ENCODE data around the gene CTIF.

CTIF gene

GRCh38 chr18:48660346-48661228 is 121.8 kb downstream of the CTIF start:
- Histone ChIP-seq H3K27ac (ENCODE audit: low read length) (no peak overlapping the region), H3K9me3 (ENCODE audit: insufficient read depth, low read depth, low read length) (peaks cover 3% of the 10 kb centered on the region), H3K9ac (ENCODE audit: low read depth, low read length) (no peak overlapping the region), H3K4me3 (ENCODE audit: low read length) (no peak overlapping the region), H3K4me1 (ENCODE audit: insufficient read depth, low read length) (no peaks in the 10 kb centered on the region; the same call in 1 of the 2 replicates), H3K27me3 (ENCODE audit: insufficient read depth, low read length) (no peaks in the 10 kb centered on the region), H3K36me3 (ENCODE audit: insufficient read depth, low read depth, low read length) (peaks cover 3% of the 10 kb centered on the region; the same call in 1 of the 2 replicates)

- H3K27ac ChIP-seq (ENCODE audit: low read length) = no peak overlapping the region
These were observed 122.6 kb downstream of the CTIF start for GRCh38 chr18:48661421-48661820.

GRCh38 chr18:48662011-48662661 is 123.3 kb downstream of the CTIF start:
- H3K27me3 ChIP-seq (ENCODE audit: insufficient read depth, low read length) = no peaks in the 10 kb centered on the region
- H3K4me1 ChIP-seq (ENCODE audit: insufficient read depth, low read length) = no peaks in the 10 kb centered on the region; the same call in 1 of the 2 replicates
- H3K9ac ChIP-seq (ENCODE audit: low read depth, low read length) = no peak overlapping the region; the same call in 1 of the 2 replicates
- peaks cover 6% of the 10 kb centered on the region for H3K9me3 ChIP-seq (ENCODE audit: insufficient read depth, low read depth, low read length)
- no peak overlapping the region for H3K27ac ChIP-seq (ENCODE audit: low read length)
- H3K36me3 ChIP-seq (ENCODE audit: insufficient read depth, low read depth, low read length) = peaks cover 12% of the 10 kb centered on the region; the same call in 1 of the 2 replicates
- H3K4me3 ChIP-seq (ENCODE audit: low read length) = no peak overlapping the region

More at GRCh38 chr18:48661421-48661820, 122.6 kb downstream of the CTIF start:
- Histone ChIP-seq H3K9me3 (ENCODE audit: insufficient read depth, low read depth, low read length) (peaks cover 6% of the 10 kb centered on the region), H3K27me3 (ENCODE audit: insufficient read depth, low read length) (no peaks in the 10 kb centered on the region), H3K9ac (ENCODE audit: low read depth, low read length) (no peak overlapping the region), H3K4me3 (ENCODE audit: low read length) (no peak overlapping the region), H3K4me1 (ENCODE audit: insufficient read depth, low read length) (no peaks in the 10 kb centered on the region; the same call in 1 of the 2 replicates), H3K36me3 (ENCODE audit: insufficient read depth, low read depth, low read length) (peaks cover 11% of the 10 kb centered on the region; the same call in 1 of the 2 replicates)

- H3K9ac ChIP-seq (ENCODE audit: low read depth, low read length) = no peak overlapping the region
- peaks cover 6% of the 10 kb centered on the region for H3K9me3 ChIP-seq (ENCODE audit: insufficient read depth, low read depth, low read length)
- no peaks in the 10 kb centered on the region for H3K27me3 ChIP-seq (ENCODE audit: insufficient read depth, low read length)
- H3K4me1 ChIP-seq (ENCODE audit: insufficient read depth, low read length) = no peaks in the 10 kb centered on the region; the same call in 1 of the 2 replicates
- H3K36me3 ChIP-seq (ENCODE audit: insufficient read depth, low read depth, low read length) = peaks cover 12% of the 10 kb centered on the region; the same call in 1 of the 2 replicates
- H3K27ac ChIP-seq (ENCODE audit: low read length) = no peak overlapping the region
- H3K4me3 ChIP-seq (ENCODE audit: low read length) = no peak overlapping the region
These were observed 124.5 kb downstream of the CTIF start for GRCh38 chr18:48663096-48663930.

DNA sequence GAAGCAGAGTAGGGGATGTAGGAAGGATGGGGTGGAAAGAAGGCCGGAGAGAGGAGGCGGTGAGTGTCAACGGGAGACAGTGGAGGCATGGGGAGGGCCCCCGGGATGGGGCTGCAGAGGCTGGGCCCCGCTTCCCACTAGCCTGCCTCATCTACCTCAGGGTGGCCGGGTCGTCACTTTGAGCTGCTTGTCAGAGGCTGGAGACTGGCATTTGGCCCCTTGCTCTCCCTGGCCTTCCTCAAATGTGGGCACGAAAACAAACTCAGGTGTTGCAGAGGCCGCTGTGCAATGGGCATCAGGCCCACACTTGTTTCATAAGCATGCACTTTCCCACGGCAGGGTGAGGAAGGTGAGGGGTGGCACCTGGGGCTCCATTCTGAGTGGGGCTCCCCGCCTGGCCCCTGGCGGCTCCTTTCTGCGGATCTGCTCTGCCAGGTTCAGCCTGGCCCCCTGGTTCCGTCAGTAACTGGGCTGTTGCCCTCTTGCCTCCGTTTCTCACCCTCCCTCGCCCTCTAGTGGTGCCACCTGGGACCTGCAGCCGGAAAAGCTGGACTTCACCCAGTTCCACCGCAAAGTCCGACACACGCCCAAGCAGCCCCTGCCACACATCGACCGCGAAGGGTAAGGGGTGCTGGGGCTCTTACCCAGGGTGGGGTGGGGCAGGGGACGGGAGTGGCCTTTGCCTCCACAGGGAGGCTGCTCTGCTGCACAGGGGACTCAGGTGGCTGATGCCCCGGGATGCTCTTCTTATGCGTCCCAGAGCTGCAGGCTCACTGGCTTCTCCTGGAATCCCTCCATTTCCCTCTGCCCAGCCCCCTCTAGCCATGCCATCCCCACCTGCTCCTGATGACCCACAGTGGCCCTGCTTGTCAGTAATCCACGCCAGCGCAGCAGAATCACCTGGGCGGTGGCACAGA is 125.4 kb downstream of the CTIF start:
- H3K4me1 ChIP-seq (ENCODE audit: insufficient read depth, low read length) = no peaks in the 10 kb centered on the region; the same call in 1 of the 2 replicates
- peaks cover 6% of the 10 kb centered on the region for H3K9me3 ChIP-seq (ENCODE audit: insufficient read depth, low read depth, low read length)
- H3K27me3 ChIP-seq (ENCODE audit: insufficient read depth, low read length) = no peaks in the 10 kb centered on the region
- no peak overlapping the region for H3K9ac ChIP-seq (ENCODE audit: low read depth, low read length)
- H3K4me3 ChIP-seq (ENCODE audit: low read length) = no peak overlapping the region
- H3K27ac ChIP-seq (ENCODE audit: low read length) = no peak overlapping the region
- peaks cover 12% of the 10 kb centered on the region; the same call in 1 of the 2 replicates for H3K36me3 ChIP-seq (ENCODE audit: insufficient read depth, low read depth, low read length)

DNA sequence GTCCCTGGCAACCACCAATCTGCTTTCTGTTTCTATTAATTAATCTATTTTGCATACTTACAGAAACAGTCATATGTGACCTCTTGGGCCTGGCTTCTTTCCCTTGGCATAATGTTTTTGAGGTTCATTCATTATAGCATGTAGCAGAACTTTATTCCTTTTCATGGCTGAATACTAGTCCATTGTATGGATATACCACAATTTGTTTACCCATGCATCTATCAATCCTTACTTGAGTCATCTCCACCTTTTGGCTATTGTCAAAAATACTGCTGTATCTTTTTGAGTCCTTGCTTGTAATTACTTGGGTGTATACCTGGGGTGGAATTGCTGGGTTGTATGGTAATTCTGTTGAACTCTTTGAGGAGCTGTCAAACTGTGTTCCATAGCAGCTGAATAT is 126.8 kb downstream of the CTIF start:
- H3K9ac ChIP-seq (ENCODE audit: low read depth, low read length) = no peak overlapping the region
- no peak overlapping the region for H3K4me3 ChIP-seq (ENCODE audit: low read length)
- H3K27ac ChIP-seq (ENCODE audit: low read length) = no peak overlapping the region
- peaks cover 6% of the 10 kb centered on the region for H3K9me3 ChIP-seq (ENCODE audit: insufficient read depth, low read depth, low read length)
- H3K27me3 ChIP-seq (ENCODE audit: insufficient read depth, low read length) = no peaks in the 10 kb centered on the region
- peaks cover 17% of the 10 kb centered on the region; the same call in 1 of the 2 replicates for H3K36me3 ChIP-seq (ENCODE audit: insufficient read depth, low read depth, low read length)
- no peaks in the 10 kb centered on the region; the same call in 1 of the 2 replicates for H3K4me1 ChIP-seq (ENCODE audit: insufficient read depth, low read length)

- Histone ChIP-seq H3K27me3 (ENCODE audit: insufficient read depth, low read length) (no peaks in the 10 kb centered on the region), H3K9ac (ENCODE audit: low read depth, low read length) (no peak overlapping the region), H3K36me3 (ENCODE audit: insufficient read depth, low read depth, low read length) (peaks cover 26% of the 10 kb centered on the region; the same call in 1 of the 2 replicates), H3K9me3 (ENCODE audit: insufficient read depth, low read depth, low read length) (peaks cover 12% of the 10 kb centered on the region), H3K4me1 (ENCODE audit: insufficient read depth, low read length) (no peaks in the 10 kb centered on the region), H3K4me3 (ENCODE audit: low read length) (no peak overlapping the region), H3K27ac (ENCODE audit: low read length) (no peak overlapping the region)
These were observed 127.8 kb downstream of the CTIF start for GRCh38 chr18:48666613-48667012.

GRCh38 chr18:48667276-48668254 is 128.7 kb downstream of the CTIF start:
- no peak overlapping the region for H3K9ac ChIP-seq (ENCODE audit: low read depth, low read length)
- H3K27ac ChIP-seq (ENCODE audit: low read length) = no peak overlapping the region

GRCh38 chr18:48668466-48669179 is 129.8 kb downstream of the CTIF start:
- Histone ChIP-seq H3K36me3 (ENCODE audit: insufficient read depth, low read depth, low read length) (peaks cover 29% of the 10 kb centered on the region; the same call in 1 of the 2 replicates), H3K9me3 (ENCODE audit: insufficient read depth, low read depth, low read length) (peaks cover 12% of the 10 kb centered on the region), H3K9ac (ENCODE audit: low read depth, low read length) (no peak overlapping the region), H3K4me3 (ENCODE audit: low read length) (no peak overlapping the region), H3K27me3 (ENCODE audit: insufficient read depth, low read length) (no peaks in the 10 kb centered on the region), H3K4me1 (ENCODE audit: insufficient read depth, low read length) (no peaks in the 10 kb centered on the region), H3K27ac (ENCODE audit: low read length) (no peak overlapping the region)

More at GRCh38 chr18:48667276-48668254, 128.7 kb downstream of the CTIF start:
- Histone ChIP-seq H3K9me3 (ENCODE audit: insufficient read depth, low read depth, low read length) (peaks cover 12% of the 10 kb centered on the region), H3K36me3 (ENCODE audit: insufficient read depth, low read depth, low read length) (peaks cover 29% of the 10 kb centered on the region; the same call in 1 of the 2 replicates), H3K4me1 (ENCODE audit: insufficient read depth, low read length) (no peaks in the 10 kb centered on the region), H3K27me3 (ENCODE audit: insufficient read depth, low read length) (no peaks in the 10 kb centered on the region), H3K4me3 (ENCODE audit: low read length) (no peak overlapping the region)

Measured in iPS-20b (cell line).